Cardiac fibroblast (primary cell): ENCODE results near the gene TWIST2.
A peak's percentile ranks its signal among the peaks of the same experiment; 100 is the strongest.

Source experiments
- DNase-seq, 2 donors: peaks; one replicate each; pipeline versions ENCODE4 v3.0.0 to v3.0.0-alpha.2; 2010; ENCODE audit warnings: low read depth in 2 of 2
- H3K4me3 ChIP-seq, 2 donors: replicated peaks in 1 of 2; 1 replicate in 1 of 2; 2 replicates in 1 of 2; pipeline ENCODE4 v1.5.1; 2011; ENCODE audit warnings: low read depth in 2 of 2, low read length in 2 of 2, mild to moderate bottlenecking in 2 of 2, moderate library complexity in 1 of 2
- CTCF ChIP-seq: IDR thresholded peaks from one replicate; pipeline ENCODE4 v1.5.1; 2011; ENCODE audit warnings: low read depth, mild to moderate bottlenecking, low read length, inconsistent platforms

Gene TWIST2

GRCh38 chr2:238936162-238937052 is 88.5 kb downstream of the TWIST2 start:
- H3K4me3 ChIP-seq: no peak overlapping the region
- no peak for TF ChIP-seq CTCF
- no peak for DNase-seq

DNA sequence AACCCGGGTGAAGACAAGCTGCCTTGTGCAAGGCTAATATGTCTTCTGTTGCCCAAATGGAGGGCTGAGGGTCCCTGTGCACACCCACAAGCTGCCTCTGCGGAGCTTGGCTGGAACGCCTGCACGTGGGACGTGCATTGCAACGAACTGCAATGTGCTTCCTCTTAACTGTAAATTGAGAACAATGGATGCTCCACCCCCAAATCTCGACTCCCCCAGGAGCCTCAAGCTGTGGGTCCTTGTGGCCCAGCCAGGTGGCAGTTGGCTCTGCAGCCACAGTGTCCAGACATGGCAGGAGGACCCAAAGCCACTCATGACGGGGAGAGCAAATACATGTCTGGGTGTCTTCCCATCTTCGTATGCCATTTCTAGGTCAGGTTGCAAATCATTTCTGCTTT is 90.1 kb downstream of the TWIST2 start:
- TF ChIP-seq CTCF: no peak
- DNase-seq: peak in 1 of 2 donors; percentile 35
- H3K4me3 ChIP-seq: no peak overlapping the region

DNA sequence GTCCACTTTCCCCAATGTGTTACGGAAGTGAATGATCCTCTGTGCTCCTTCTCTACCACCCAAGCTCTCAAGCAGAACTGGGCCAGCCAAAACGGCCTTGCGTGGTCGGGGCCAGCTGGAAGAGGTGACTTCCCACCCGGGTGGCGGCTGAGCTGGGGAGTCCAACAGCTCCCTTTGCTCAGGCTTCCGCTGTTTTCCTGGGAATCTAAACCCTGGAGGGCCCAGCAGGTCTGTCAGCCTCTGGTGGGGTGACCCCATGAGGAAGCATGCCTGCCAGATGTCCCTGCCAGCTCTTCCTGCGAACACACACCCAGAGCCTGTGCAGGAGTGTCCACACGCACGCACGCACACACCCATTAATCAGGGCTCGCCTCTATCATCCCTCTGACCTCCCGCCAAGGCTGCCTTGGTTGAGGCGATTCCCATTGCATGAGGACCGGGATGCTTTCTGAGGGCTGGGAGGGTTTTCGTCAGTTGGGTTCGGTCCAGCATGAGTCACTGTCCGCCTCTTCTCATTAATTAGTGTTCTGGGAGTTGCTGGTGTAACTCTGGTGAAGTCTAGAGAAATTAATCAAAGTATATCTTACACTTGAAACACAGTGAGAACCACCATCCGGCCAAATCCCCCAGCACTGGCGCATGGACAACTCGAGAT is 90.6 kb downstream of the TWIST2 start:
- TF ChIP-seq CTCF: no peak
- DNase-seq: peak; percentile 90 to 97
- H3K4me3 ChIP-seq: no peak overlapping the region

DNA sequence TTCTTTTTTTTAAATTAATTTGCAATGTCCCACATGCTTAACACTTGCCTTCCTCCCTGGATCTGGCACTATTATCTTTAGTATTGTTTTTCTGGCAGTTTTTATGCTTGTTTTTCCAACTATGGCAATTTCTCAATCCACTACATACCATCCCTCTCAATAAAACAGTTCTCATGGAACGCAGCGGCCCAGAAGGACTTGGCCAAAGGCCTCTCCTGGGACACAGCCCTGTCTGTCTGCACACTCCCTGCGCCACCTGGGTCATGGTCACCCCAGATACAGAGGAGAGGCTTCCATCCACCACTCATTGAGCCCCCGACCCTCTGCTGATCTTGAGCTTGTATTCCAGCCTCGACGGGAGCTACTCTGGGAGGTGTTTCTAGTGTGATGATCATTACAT is 91.2 kb downstream of the TWIST2 start:
- peak in 1 of 2 donors; percentile 66 for DNase-seq
- H3K4me3 ChIP-seq: no peak overlapping the region
- TF ChIP-seq CTCF: no peak

DNA sequence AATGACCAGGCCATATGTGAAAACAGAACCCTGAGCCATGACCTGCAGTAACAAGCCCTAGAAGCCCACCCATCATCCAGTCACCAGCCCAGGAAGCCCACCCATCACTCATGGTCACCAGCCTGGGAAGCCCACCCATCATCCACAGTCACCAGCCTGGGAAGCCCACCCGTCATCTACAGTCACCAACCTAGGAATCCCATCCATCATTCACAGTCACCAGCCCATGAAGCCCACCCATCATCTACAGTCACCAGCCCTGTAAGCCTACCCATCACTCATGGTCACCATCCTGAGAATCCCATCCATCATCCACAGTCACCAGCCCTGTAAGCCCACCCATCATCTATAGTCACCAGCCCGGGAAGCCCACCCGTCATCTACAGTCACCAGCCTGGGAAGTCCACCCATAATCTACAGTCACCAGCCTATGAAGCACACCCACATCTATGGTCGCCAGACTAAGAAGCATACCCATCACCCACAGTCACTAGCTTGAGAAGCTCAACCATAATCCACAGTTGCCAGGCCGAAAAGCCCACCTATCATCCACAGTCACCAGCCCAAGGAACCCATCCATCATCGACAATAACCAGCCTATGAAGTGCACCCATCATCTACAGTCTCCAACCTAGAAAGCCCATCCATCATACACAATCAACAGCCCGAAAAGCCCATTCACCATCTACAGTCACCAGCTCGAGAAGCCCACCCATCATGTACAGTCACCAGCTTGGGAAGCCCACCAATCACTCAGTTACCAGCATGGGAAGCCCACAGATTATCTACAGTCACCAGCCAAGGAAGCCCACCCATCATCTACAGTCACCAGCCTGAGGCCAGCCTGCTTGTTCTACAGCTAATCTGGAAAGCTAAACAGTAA is 91.9 kb downstream of the TWIST2 start:
- no peak for TF ChIP-seq CTCF
- no peak for DNase-seq
- H3K4me3 ChIP-seq: no peak overlapping the region

GRCh38 chr2:238940806-238941205 is 92.9 kb downstream of the TWIST2 start:
- no peak for TF ChIP-seq CTCF
- no peak overlapping the region for H3K4me3 ChIP-seq
- no peak for DNase-seq
